SK-N-SH treated with all-trans-retinoic acid at 6 μM for 48 hours (cell line): ENCODE measurements around the gene TRH.

Experiments used
- CREB5 ChIP-seq: fragments of 250-450 bp; sonication (Bioruptor Pico); IDR thresholded peaks from 2 replicates; pipeline ENCODE4 v1.5.1; 2020; ENCODE audit warnings: low read depth, mild to moderate bottlenecking, moderate library complexity
- RARB ChIP-seq: fragments of 250-450 bp; sonication (Bioruptor Pico); IDR thresholded peaks from 2 replicates; pipeline ENCODE4 v1.8.0; 2021; ENCODE audit warnings: mild to moderate bottlenecking, moderate library complexity

- TF ChIP-seq CREB5 (CRISPR knock-in tag) (no peak), RARB (CRISPR knock-in tag) (no peak)
These were observed at the start of gene TRH for GRCh38 chr3:129974564-129974832.
